Measurements from ENCODE around the gene ENKUR.

ENKUR gene

GRCh38 chr10:24983946-24984345, 32.0 kb downstream of the ENKUR start:
- ChIA-PET POLR2A (ENCODE audit: low non-redundant PET) (no interaction called here), CTCF (interaction anchor here (0.6 to 0.8 kb wide), 2 partner anchors 36 to 1501 kb away, joined by 3 read pairs; no protein-coding TSS in a partner anchor)
- no peak for DNase-seq (ENCODE audit: low spot score)
- TF ChIP-seq CTCF (conservative IDR thresholded peaks at IDR 0.05; ENCODE audit: low read depth): no peak
- no peak overlapping the region for H3K27ac ChIP-seq

- no peak for TF ChIP-seq CTCF (conservative IDR thresholded peaks at IDR 0.05; ENCODE audit: low read depth)
- ChIA-PET CTCF (interaction anchor here (0.8 kb wide), 1 partner anchor 35 kb away, joined by 3 read pairs; no protein-coding TSS in a partner anchor), POLR2A (ENCODE audit: low non-redundant PET) (no interaction called here)
- DNase-seq (ENCODE audit: low spot score): no peak
- H3K27ac ChIP-seq: no peak overlapping the region
Measured at GRCh38 chr10:24983130-24983529, 32.8 kb downstream of the ENKUR start.

- CTCF ChIA-PET: no interaction called here
- no peak for DNase-seq (ENCODE audit: low spot score)
- TF ChIP-seq CTCF (conservative IDR thresholded peaks at IDR 0.05; ENCODE audit: low read depth): no peak
- POLR2A ChIA-PET (ENCODE audit: low non-redundant PET): no interaction called here
- no peak overlapping the region for H3K27ac ChIP-seq
Measured at GRCh38 chr10:24982319-24983112, 33.4 kb downstream of the ENKUR start.

- peak; percentile 8 for DNase-seq (ENCODE audit: low spot score)
- ChIA-PET POLR2A (ENCODE audit: low non-redundant PET) (no interaction called here), CTCF (interaction anchor here (0.6 to 1.1 kb wide), 3 partner anchors 8 to 247 kb away, joined by 3 to 4 read pairs (median 3); no protein-coding TSS in a partner anchor)
- TF ChIP-seq CTCF (conservative IDR thresholded peaks at IDR 0.05; ENCODE audit: low read depth): no peak
- no peak overlapping the region for H3K27ac ChIP-seq
Measured at GRCh38 chr10:24981161-24981710, 34.7 kb downstream of the ENKUR start.

- POLR2A ChIA-PET (ENCODE audit: low non-redundant PET): no interaction called here
- no peak overlapping the region for H3K27ac ChIP-seq
- DNase-seq (ENCODE audit: low spot score): no peak
- CTCF ChIA-PET: no interaction called here
- TF ChIP-seq CTCF (conservative IDR thresholded peaks at IDR 0.05; ENCODE audit: low read depth): no peak
Measured at GRCh38 chr10:24979685-24980084, 36.3 kb downstream of the ENKUR start.

GRCh38 chr10:24974976-24975375, 41.0 kb downstream of the ENKUR start:
- no peak for DNase-seq (ENCODE audit: low spot score)
- POLR2A ChIA-PET (ENCODE audit: low non-redundant PET): no interaction called here
- TF ChIP-seq CTCF (conservative IDR thresholded peaks at IDR 0.05; ENCODE audit: low read depth): no peak
- CTCF ChIA-PET: interaction anchor here (0.7 kb wide), 1 partner anchor 52 kb away, joined by 3 read pairs; no protein-coding TSS in a partner anchor
- H3K27ac ChIP-seq: no peak overlapping the region

Data from RWPE1 (cell line).